GM13976 (cell line): ENCODE measurements around the gene GJB2.

ENCODE experiments used
- DNase-seq: peaks from one replicate; pipeline ENCODE4 v3.0.0; 2012; ENCODE audit warnings: low spot score
- CTCF ChIP-seq: IDR thresholded peaks from 2 replicates; pipeline ENCODE4 v1.5.1; 2012; ENCODE audit warnings: borderline replicate concordance, mild to moderate bottlenecking; ENCODE audit not compliant: insufficient read depth; ENCODE audit errors: extremely low read depth, missing control alignments, control extremely low read depth
- in situ Hi-C: fragments of 300-500 bp; cut with MboI; formaldehyde crosslinking; loops from one replicate; pipeline ENCODE4 v1.12.0; 2022; ENCODE audit warnings: low sequenced_read_pairs, mixed read lengths, inconsistent platforms; ENCODE audit not compliant: unreplicated experiment

GJB2 gene

DNA sequence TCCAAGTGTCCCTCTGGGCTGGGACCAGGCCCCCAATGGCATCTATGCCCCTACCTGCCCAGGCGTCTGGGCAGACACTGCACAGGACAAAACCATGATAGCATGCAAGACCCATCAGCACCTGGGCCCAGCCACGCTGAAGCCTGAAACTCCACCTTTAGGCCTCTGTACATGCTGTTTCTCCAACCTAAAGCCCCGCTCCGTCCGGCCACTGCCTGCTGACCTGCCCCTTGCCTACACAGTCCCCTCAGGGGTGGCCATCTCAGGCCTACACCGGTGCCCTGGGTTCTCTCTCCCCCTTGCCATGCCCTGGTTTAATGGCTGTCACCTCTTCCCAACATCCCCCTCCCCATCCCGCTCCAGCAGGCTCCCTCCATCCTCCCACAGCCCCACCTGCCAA lies 47.2 kb downstream of the GJB2 start:
- DNase-seq = no peak
- no peak for TF ChIP-seq CTCF
- in situ Hi-C loops = no loop called here

DNA sequence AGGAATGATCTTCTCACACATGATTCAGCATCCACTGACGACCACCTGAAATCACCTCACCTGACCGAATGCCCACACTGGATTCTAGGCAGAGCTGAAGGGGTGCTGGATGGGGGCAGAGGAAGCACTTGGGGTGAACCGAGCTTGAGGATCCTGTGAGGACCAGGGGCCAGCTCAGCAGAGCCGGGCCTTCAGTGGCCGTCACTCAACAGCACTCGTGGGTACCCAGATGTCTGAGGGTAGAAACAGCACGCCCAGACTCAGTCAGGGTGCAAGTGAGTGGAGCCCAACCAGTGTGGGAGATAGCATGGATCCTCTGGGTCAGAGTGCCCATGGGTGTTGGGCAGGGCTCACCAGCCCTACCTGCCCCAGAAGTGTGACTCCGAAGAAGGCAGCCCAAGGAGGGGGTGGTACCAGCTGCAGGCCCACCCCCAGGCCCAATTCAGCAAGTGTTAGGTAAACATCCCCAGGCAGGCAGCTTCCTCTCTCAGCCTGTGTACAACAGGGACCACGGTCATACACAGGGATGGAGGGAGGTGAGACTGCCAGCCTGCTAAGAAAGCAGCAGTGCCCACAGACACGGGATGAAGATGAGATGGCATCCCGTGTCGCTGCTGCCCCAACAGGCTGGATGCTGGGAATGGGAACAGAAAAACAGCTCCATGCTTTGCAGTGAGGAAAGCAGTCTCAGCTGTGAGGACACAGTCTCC lies 48.4 kb downstream of the GJB2 start:
- DNase-seq = no peak
- TF ChIP-seq CTCF = no peak
- in situ Hi-C loops = loop anchor here (5.0 kb wide), 1 partner anchor 52 kb away; no protein-coding TSS in a partner anchor

DNA sequence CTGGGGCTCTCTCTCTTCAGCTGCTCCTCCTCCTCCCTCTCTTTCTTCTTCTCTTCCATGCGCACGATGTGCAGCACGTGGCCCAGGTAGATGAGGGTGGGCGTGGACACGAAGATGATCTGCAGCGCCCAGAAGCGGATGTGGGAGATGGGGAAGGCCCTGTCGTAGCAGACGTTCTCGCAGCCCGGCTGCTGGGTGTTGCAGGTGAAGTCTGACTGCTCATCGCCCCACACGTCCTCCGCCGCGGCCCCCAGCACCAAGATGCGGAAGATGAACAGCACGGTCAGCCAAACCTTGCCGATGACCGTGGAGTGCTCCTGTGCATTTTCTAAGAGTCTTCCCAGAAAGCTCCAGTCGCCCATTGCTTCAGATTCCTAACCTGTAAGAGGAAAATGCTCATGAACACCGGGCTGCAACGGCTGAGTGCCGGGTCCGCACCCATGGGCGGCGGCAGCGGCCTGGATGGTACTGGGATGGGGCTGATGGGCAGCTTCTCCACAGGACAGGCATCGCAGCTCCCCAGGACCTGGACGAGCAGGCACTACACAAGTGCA lies 49.7 kb downstream of the GJB2 start:
- TF ChIP-seq CTCF = no peak
- DNase-seq = no peak
- in situ Hi-C loops = loop anchor here (5.0 kb wide), 1 partner anchor 51 kb away; no protein-coding TSS in a partner anchor

GRCh38 chr13:20142023-20142926 lies 50.5 kb downstream of the GJB2 start:
- no peak for DNase-seq
- in situ Hi-C loops = loop anchor here (5.0 kb wide), 1 partner anchor 50 kb away; no protein-coding TSS in a partner anchor
- TF ChIP-seq CTCF = no peak

GRCh38 chr13:20141238-20142022 lies 51.3 kb downstream of the GJB2 start:
- TF ChIP-seq CTCF = no peak
- DNase-seq = no peak
- in situ Hi-C loops = loop anchor here (5.0 kb wide), 1 partner anchor 49 kb away; no protein-coding TSS in a partner anchor

DNA sequence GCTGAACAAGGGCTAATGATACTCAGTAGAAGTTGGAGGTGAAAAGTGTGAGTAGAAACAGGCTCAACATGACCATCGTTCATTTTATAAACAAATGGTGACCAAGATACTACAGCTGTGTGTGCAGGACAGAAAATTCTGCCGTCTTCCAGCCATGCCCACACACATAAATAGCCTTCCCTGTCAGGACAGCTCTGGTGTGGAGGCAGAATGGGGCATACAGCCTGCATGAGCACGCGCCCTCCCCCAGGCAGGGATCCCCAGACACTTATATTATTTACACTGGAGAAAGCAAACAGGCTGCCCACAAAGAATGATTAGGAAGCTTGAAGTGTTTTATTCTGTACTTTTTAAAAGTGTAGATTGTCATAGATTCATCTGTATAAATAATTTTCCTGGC lies 52.3 kb downstream of the GJB2 start:
- no peak for DNase-seq
- no peak for TF ChIP-seq CTCF
- in situ Hi-C loops = loop anchor here (5.0 kb wide), 1 partner anchor 48 kb away; no protein-coding TSS in a partner anchor
